Measurements from ENCODE around the gene DAB1. TPM values are rescaled to one million over a fixed set of nuclear protein-coding genes. Genes with fewer than 3 reads are reported as not detected.

DAB1 gene
- total RNA-seq, 1 experiment from 2014 or later: not detected

GRCh38 chr1:57156907-57157306 is 267.0 kb downstream of the DAB1 start:
- H4K20me1 ChIP-seq (ENCODE audit: insufficient read depth): no peaks in the 10 kb centered on the region
- TF ChIP-seq YY1 (IDR thresholded peaks at IDR 0.05; ENCODE audit: extremely low read depth, insufficient replicate concordance, low read depth, low read length) (no peak), ZFX (IDR thresholded peaks at IDR 0.05) (no peak), CBX3 (IDR thresholded peaks at IDR 0.05; ENCODE audit: low read depth) (no peak), SIN3A (IDR thresholded peaks at IDR 0.05; ENCODE audit: low read depth) (no peak), POLR2A (IDR thresholded peaks at IDR 0.05; ENCODE audit: borderline replicate concordance, extremely low read depth, insufficient read depth, insufficient read length) (no peak), EZH2 (IDR thresholded peaks at IDR 0.05) (no peak), FOSL1 (IDR thresholded peaks at IDR 0.05; ENCODE audit: low read depth) (no peak), TCF7L2 (IDR thresholded peaks at IDR 0.05; ENCODE audit: borderline replicate concordance, extremely low read depth, insufficient read depth, insufficient read length) (no peak), JUND (IDR thresholded peaks at IDR 0.05) (no peak), EGR1 (IDR thresholded peaks at IDR 0.05; ENCODE audit: low read depth) (no peak), POLR2AphosphoS5 (IDR thresholded peaks at IDR 0.05; ENCODE audit: low read depth, low read length) (no peak), SRF (IDR thresholded peaks at IDR 0.05; ENCODE audit: low read depth) (no peak), MAX (IDR thresholded peaks at IDR 0.05) (no peak), RAD21 (IDR thresholded peaks at IDR 0.05; ENCODE audit: low read depth) (no peak), ELF1 (IDR thresholded peaks at IDR 0.05; ENCODE audit: borderline replicate concordance, low read depth) (no peak), ATF3 (IDR thresholded peaks at IDR 0.05) (no peak), SP1 (IDR thresholded peaks at IDR 0.05; ENCODE audit: low read depth) (no peak), ZBTB33 (IDR thresholded peaks at IDR 0.05; ENCODE audit: extremely low read depth, insufficient replicate concordance, low read length) (no peak), CEBPB (IDR thresholded peaks at IDR 0.05; ENCODE audit: low read depth) (no peak)
- ATAC-seq (no peak), DNase-seq (ENCODE audit: low read depth, low spot score) (no peak)
- no peak overlapping the region for H2AFZ ChIP-seq (ENCODE audit: low read depth, low read length, poor library complexity, severe bottlenecking)
- H3K4me1 ChIP-seq (ENCODE audit: control insufficient read depth in 1 of 2, insufficient read depth in 2 of 2, low read length in 2 of 2): no peaks in the 10 kb centered on the region
- BruUV-seq (replicated peaks): no TSS peak
- H3K27ac ChIP-seq (ENCODE audit: low read depth, low read length): no peak overlapping the region
- intact Hi-C loops (cut with micrococcal nuclease): no loop called here
- H3K4me2 ChIP-seq (ENCODE audit: low read length): no peak overlapping the region
- ChIA-PET CTCF (no interaction called here), RAD21 (ENCODE audit: low non-redundant PET in 1 of 2, low total read pairs in 2 of 2, uncharacterized antibody in 2 of 2, unreplicated experiment in 2 of 2) (no interaction called here), POLR2A (no interaction called here)
- H3K9me3 ChIP-seq (ENCODE audit: control insufficient read depth in 1 of 2, insufficient read depth in 1 of 2, low read depth in 1 of 2, low read length in 2 of 2): no peaks in the 10 kb centered on the region
- H3K79me2 ChIP-seq (ENCODE audit: insufficient read depth, low read length): no peaks in the 10 kb centered on the region
- no peak overlapping the region for H3K4me3 ChIP-seq (replicated peaks in 1 of 2; ENCODE audit: low read depth in 1 of 2, low read length in 2 of 2)
- no peak overlapping the region for H3K9ac ChIP-seq (ENCODE audit: low read length)
- H3K36me3 ChIP-seq (ENCODE audit: control insufficient read depth in 1 of 2, insufficient read depth in 2 of 2, low read length in 2 of 2): no peaks in the 10 kb centered on the region
- H3K9me2 ChIP-seq (ENCODE audit: insufficient read depth): no peaks in the 10 kb centered on the region
- H3K27me3 ChIP-seq (ENCODE audit: insufficient read depth, low read length): 0 out of 2 replicates have a peak, but pooled peaks cover 7% of the 10 kb centered on the region

Measured in HCT116 (cell line).